WERI-Rb-1 (cell line): ENCODE measurements around the gene GSTK1.

Source experiments
- DNase-seq: peaks from one replicate; pipeline ENCODE4 v3.0.0-alpha.2; 2020
- H3K27ac ChIP-seq: fragments of 250-450 bp; sonication (Bioruptor Pico); 2 replicates; pipeline ENCODE4 v1.5.1; 2020; ENCODE audit warnings: mild to moderate bottlenecking, moderate library complexity
- H3K27me3 ChIP-seq: fragments of 250-450 bp; sonication (Bioruptor Pico); 2 replicates; pipeline ENCODE4 v1.5.1; 2021; ENCODE audit warnings: mild to moderate bottlenecking, low read depth, moderate library complexity; ENCODE audit not compliant: insufficient read depth, severe bottlenecking
- H3K36me3 ChIP-seq: fragments of 250-450 bp; sonication (Bioruptor Pico); 2 replicates; pipeline ENCODE4 v1.5.1; 2020; ENCODE audit warnings: mild to moderate bottlenecking, moderate library complexity
- H3K4me3 ChIP-seq: 2 replicates; pipeline ENCODE4 v1.5.1; 2011; ENCODE audit warnings: low read depth, mild to moderate bottlenecking, control low read depth, low read length
- H3K9me3 ChIP-seq: fragments of 250-450 bp; sonication (Bioruptor Pico); 2 replicates; pipeline ENCODE4 v1.5.1; 2021; ENCODE audit warnings: mild to moderate bottlenecking, moderate library complexity; ENCODE audit not compliant: severe bottlenecking
- CTCF ChIP-seq: IDR thresholded peaks from 2 replicates; pipeline ENCODE4 v1.5.1; 2011; ENCODE audit warnings: low read depth, mild to moderate bottlenecking, control low read depth, inconsistent platforms, low read length

Gene GSTK1

GRCh38 chr7:143248761-143249354 is 14.4 kb upstream of the GSTK1 start:
- no peak for DNase-seq
- Histone ChIP-seq H3K9me3 (peaks cover 4% of the 10 kb centered on the region), H3K4me3 (no peak overlapping the region), H3K36me3 (no peaks in the 10 kb centered on the region), H3K27ac (no peak overlapping the region), H3K27me3 (no peaks in the 10 kb centered on the region)
- TF ChIP-seq CTCF = no peak

GRCh38 chr7:143250199-143250598 is 13.0 kb upstream of the GSTK1 start:
- no peak for TF ChIP-seq CTCF
- Histone ChIP-seq H3K9me3 (peaks cover 4% of the 10 kb centered on the region), H3K36me3 (no peaks in the 10 kb centered on the region), H3K27ac (no peak overlapping the region), H3K27me3 (no peaks in the 10 kb centered on the region), H3K4me3 (no peak overlapping the region)
- DNase-seq = no peak

GRCh38 chr7:143250822-143251221 is 12.4 kb upstream of the GSTK1 start:
- no peak for TF ChIP-seq CTCF

GRCh38 chr7:143252006-143252405 is 11.2 kb upstream of the GSTK1 start:
- no peak for DNase-seq
- Histone ChIP-seq H3K36me3 (no peaks in the 10 kb centered on the region), H3K4me3 (no peak overlapping the region), H3K27me3 (no peaks in the 10 kb centered on the region), H3K27ac (no peak overlapping the region), H3K9me3 (peaks cover 4% of the 10 kb centered on the region)
- TF ChIP-seq CTCF = no peak

More at GRCh38 chr7:143250822-143251221, 12.4 kb upstream of the GSTK1 start:
- no peaks in the 10 kb centered on the region for H3K27me3 ChIP-seq
- no peak overlapping the region for H3K27ac ChIP-seq
- no peaks in the 10 kb centered on the region for H3K36me3 ChIP-seq
- DNase-seq = no peak
- peaks cover 4% of the 10 kb centered on the region for H3K9me3 ChIP-seq
- H3K4me3 ChIP-seq = no peak overlapping the region

- no peak overlapping the region for H3K27ac ChIP-seq
- H3K27me3 ChIP-seq = no peaks in the 10 kb centered on the region
- no peak for TF ChIP-seq CTCF
- H3K4me3 ChIP-seq = no peak overlapping the region
- DNase-seq = no peak
- no peaks in the 10 kb centered on the region for H3K9me3 ChIP-seq
- no peaks in the 10 kb centered on the region for H3K36me3 ChIP-seq
Measured at GRCh38 chr7:143255564-143255963, 7.7 kb upstream of the GSTK1 start.

- peak; percentile 18; the same call in 1 of the 2 replicates for TF ChIP-seq CTCF
- no peak for DNase-seq
- no peaks in the 10 kb centered on the region for H3K9me3 ChIP-seq
- H3K27me3 ChIP-seq = no peaks in the 10 kb centered on the region
- H3K4me3 ChIP-seq = no peak overlapping the region
- no peak overlapping the region for H3K27ac ChIP-seq
- no peaks in the 10 kb centered on the region for H3K36me3 ChIP-seq
Measured at GRCh38 chr7:143256325-143256724, 6.9 kb upstream of the GSTK1 start.
